ENCODE results near the gene LSAMP. TPM values are rescaled to one million over a fixed set of nuclear protein-coding genes. Genes with fewer than 3 reads are reported as not detected.

Gene LSAMP
- total RNA-seq, 4 donors from 2014 or later = 1.1 to 3.5 (median 2.0) TPM

GRCh38 chr3:115833074-115833473 is 612.2 kb downstream of the LSAMP start:
- TF ChIP-seq, protein P1, sequence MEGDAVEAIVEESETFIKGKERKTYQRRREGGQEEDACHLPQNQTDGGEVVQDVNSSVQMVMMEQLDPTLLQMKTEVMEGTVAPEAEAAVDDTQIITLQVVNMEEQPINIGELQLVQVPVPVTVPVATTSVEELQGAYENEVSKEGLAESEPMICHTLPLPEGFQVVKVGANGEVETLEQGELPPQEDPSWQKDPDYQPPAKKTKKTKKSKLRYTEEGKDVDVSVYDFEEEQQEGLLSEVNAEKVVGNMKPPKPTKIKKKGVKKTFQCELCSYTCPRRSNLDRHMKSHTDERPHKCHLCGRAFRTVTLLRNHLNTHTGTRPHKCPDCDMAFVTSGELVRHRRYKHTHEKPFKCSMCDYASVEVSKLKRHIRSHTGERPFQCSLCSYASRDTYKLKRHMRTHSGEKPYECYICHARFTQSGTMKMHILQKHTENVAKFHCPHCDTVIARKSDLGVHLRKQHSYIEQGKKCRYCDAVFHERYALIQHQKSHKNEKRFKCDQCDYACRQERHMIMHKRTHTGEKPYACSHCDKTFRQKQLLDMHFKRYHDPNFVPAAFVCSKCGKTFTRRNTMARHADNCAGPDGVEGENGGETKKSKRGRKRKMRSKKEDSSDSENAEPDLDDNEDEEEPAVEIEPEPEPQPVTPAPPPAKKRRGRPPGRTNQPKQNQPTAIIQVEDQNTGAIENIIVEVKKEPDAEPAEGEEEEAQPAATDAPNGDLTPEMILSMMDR (IDR thresholded peaks at IDR 0.05) = no peak
- no peak for TF ChIP-seq POLR2A (IDR thresholded peaks at IDR 0.05)
- intact Hi-C loops (cut with DNase I; ENCODE audit: low total_unique reads) = no loop called here
- DNase-seq (ENCODE audit: low spot score in 2 of 2) = no peak
- no peak overlapping the region for H3K4me3 ChIP-seq (ENCODE audit: low read depth, poor library complexity, severe bottlenecking)
- 58 to 62% methylated on average over 2 of the region's 2 CpGs for WGBS, 2 donors

DNA sequence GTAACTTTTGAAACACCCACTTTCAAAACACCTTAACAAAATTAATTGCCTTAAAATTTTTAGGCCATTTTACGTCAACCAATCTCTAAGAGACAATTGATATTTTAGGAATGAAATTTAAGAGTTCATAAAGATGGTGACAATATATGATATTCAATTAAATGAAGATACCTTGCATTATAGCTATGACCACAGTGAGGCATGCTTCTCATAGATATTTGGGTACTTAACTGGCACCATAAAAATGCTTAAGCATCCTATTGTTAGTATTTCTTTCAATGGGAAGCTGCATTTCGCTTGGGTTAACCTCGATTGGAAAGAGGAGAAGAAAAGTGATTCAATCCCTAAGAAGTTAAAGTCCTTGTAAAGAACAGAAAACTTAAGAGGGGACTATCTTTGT is 613.0 kb downstream of the LSAMP start:
- no peak for TF ChIP-seq POLR2A (IDR thresholded peaks at IDR 0.05)
- TF ChIP-seq, protein P1 (IDR thresholded peaks at IDR 0.05) = no peak
- 77 to 79% methylated on average over 3 of the region's 3 CpGs for WGBS, 2 donors
- intact Hi-C loops (cut with DNase I; ENCODE audit: low total_unique reads) = no loop called here
- DNase-seq (ENCODE audit: low spot score in 2 of 2) = no peak
- no peak overlapping the region for H3K4me3 ChIP-seq (ENCODE audit: low read depth, poor library complexity, severe bottlenecking)

GRCh38 chr3:115831864-115832263 is 613.4 kb downstream of the LSAMP start:
- intact Hi-C loops (cut with DNase I; ENCODE audit: low total_unique reads) = no loop called here
- H3K4me3 ChIP-seq (ENCODE audit: low read depth, poor library complexity, severe bottlenecking) = no peak overlapping the region
- DNase-seq (ENCODE audit: low spot score in 2 of 2) = no peak
- 43 to 55% methylated on average over 1 of the region's 1 CpG for WGBS, 2 donors
- TF ChIP-seq POLR2A (IDR thresholded peaks at IDR 0.05) = no peak
- TF ChIP-seq, protein P1 (IDR thresholded peaks at IDR 0.05) = no peak

DNA sequence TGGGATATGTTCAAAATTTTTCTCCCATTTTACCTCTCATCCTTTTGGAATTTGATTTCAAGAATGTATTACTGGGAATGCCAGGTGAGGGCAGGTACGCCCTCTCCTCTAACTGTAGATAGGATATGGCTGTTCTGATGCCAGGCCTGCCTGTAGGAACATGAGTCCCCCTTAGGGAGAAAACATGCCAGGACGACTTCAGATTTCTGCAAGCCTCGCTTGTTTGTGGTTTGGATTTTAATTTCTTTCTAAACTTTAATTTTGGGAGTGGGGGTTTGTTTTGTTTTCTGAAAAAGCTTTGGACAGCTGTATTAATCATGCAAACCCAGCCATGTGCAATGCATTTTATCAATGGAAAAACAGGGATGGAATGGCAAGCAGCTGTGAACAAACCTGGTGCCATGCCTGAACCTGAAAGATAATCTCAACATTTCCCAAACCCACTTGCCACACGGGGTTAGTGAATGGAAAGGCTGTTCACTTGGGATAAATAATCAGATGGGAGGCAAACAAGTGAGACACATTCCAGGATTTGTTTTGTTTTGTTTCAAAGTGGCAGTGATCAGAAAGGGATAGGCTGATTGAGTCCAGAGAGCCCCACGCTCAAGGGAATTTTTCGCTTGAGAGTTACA is 614.4 kb downstream of the LSAMP start:
- intact Hi-C loops (cut with DNase I; ENCODE audit: low total_unique reads) = no loop called here
- no peak overlapping the region for H3K4me3 ChIP-seq (ENCODE audit: low read depth, poor library complexity, severe bottlenecking)
- TF ChIP-seq, protein P1 (IDR thresholded peaks at IDR 0.05) = no peak
- TF ChIP-seq POLR2A (IDR thresholded peaks at IDR 0.05) = no peak
- no peak for DNase-seq (ENCODE audit: low spot score in 2 of 2)
- WGBS, 2 donors = 40 to 44% methylated on average over 6 of the region's 6 CpGs

DNA sequence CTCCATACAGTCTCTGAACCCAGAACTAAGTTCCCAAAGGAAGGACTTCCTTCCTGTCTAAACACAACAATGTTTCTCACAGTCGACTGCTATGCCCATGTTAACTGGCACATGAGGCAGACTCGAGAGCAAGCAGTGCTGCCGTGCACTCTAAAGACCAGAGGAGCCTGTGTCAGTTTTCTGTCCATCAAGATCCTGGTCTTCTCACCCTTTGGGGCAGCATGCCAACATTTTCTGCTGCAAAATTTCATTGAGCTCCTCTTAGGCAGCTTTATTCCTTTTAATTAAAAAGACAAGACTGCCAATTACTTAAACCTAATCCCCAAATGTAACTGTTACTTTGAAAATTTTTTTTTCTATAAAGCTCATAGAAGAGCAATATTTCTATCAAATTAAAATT is 616.9 kb downstream of the LSAMP start:
- no peak overlapping the region for H3K4me3 ChIP-seq (ENCODE audit: low read depth, poor library complexity, severe bottlenecking)
- DNase-seq (ENCODE audit: low spot score in 2 of 2) = no peak
- TF ChIP-seq, protein P1 (IDR thresholded peaks at IDR 0.05) = no peak
- no peak for TF ChIP-seq POLR2A (IDR thresholded peaks at IDR 0.05)
- WGBS, 2 donors = 28 to 46% methylated on average over 3 of the region's 3 CpGs
- intact Hi-C loops (cut with DNase I; ENCODE audit: low total_unique reads) = no loop called here

DNA sequence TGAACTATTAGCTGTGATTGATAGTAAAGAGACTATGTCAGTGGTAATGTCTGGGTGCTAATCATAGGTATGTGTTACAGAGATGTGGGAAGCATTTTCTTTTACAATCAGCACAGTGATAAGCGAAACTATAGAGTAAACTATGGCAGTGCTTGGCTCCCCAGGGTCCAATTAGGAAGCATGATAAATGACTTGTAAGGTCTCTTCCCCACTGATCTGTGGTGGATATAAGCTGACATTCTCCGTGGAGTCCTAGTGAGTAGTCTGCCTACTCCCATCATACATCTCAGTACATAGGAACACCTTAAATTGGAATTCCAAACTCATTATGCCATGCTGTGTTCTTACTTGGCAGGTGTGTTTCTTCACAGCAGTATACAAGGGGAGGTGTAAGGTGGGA is 617.8 kb downstream of the LSAMP start:
- intact Hi-C loops (cut with DNase I; ENCODE audit: low total_unique reads) = no loop called here
- DNase-seq (ENCODE audit: low spot score in 2 of 2) = no peak
- H3K4me3 ChIP-seq (ENCODE audit: low read depth, poor library complexity, severe bottlenecking) = no peak overlapping the region
- TF ChIP-seq POLR2A (IDR thresholded peaks at IDR 0.05) = no peak
- TF ChIP-seq, protein P1 (IDR thresholded peaks at IDR 0.05) = no peak
- WGBS, 2 donors = 83 to 84% methylated on average over 2 of the region's 2 CpGs

Data from lower leg skin (tissue), 4 donors.